HepG2 (cell line): Measurements from ENCODE around the gene ABCC10. TPM values are rescaled to one million over a fixed set of nuclear protein-coding genes. Genes with fewer than 3 reads are reported as not detected.
A peak's percentile ranks its signal among the peaks of the same experiment; 100 is the strongest.

Experiments
- AGO1 ChIP-seq: fragments of 200-400 bp; formaldehyde crosslinking; IDR thresholded peaks from 2 replicates; pipeline ENCODE4 v1.6.1; 2017; ENCODE audit warnings: mild to moderate bottlenecking, low read depth, low read length, moderate library complexity; ENCODE audit not compliant: poor library complexity, severe bottlenecking
- ARHGAP35 ChIP-seq: sonication (generic); formaldehyde crosslinking; IDR thresholded peaks from 2 replicates; pipeline ENCODE4 v1.9.0; 2022; ENCODE audit warnings: mild to moderate bottlenecking, inconsistent platforms, moderate library complexity, missing genetic modification reagents, borderline replicate concordance
- ARNT ChIP-seq: fragments of 450-650 bp; IDR thresholded peaks from 2 replicates; pipeline ENCODE4 v1.6.1; 2017
- HNRNPH1 ChIP-seq: fragments of 200-400 bp; formaldehyde crosslinking; optimal IDR thresholded peaks from 2 replicates; pipeline ENCODE3; 2017; ENCODE audit warnings: mild to moderate bottlenecking, low read depth, low read length
- JARID2 ChIP-seq: sonication (generic); formaldehyde crosslinking; IDR thresholded peaks from 2 replicates; pipeline ENCODE4 v1.8.1; 2023; ENCODE audit warnings: missing genetic modification reagents, inconsistent platforms; ENCODE audit not compliant: insufficient replicate concordance
- KAT2B ChIP-seq: fragments of 150-350 bp; IDR thresholded peaks from 2 replicates; pipeline ENCODE4 v1.6.1; 2014; ENCODE audit warnings: low read depth, low read length, borderline replicate concordance
- KLF11 ChIP-seq: IDR thresholded peaks from 2 replicates; pipeline ENCODE4 v1.6.1; 2016; ENCODE audit warnings: missing compliant biosample characterization
- SOX5 ChIP-seq: IDR thresholded peaks from 2 replicates; pipeline ENCODE4 v1.6.1; 2016; ENCODE audit warnings: borderline replicate concordance
- SP1 ChIP-seq, 2 experiments: fragments of 450-650 bp in 1 of 2; sonication (generic) in 1 of 2; formaldehyde crosslinking in 1 of 2; IDR thresholded peaks; 2 replicates each; pipeline versions ENCODE4 v1.4.0 to v1.6.1; 2016 to 2020; ENCODE audit warnings: missing genetic modification reagents in 1 of 2
- TCF7 ChIP-seq: sonication (generic); IDR thresholded peaks from 2 replicates; pipeline ENCODE4 v1.6.1; 2016; ENCODE audit warnings: antibody characterized with exemption, low read depth
- ZFP36 ChIP-seq: fragments of 150-350 bp; IDR thresholded peaks from 2 replicates; pipeline ENCODE4 v1.6.1; 2018; ENCODE audit warnings: borderline replicate concordance, low read length, low read depth; ENCODE audit not compliant: partially characterized antibody
- ZNF746 ChIP-seq: sonication (generic); formaldehyde crosslinking; IDR thresholded peaks from 2 replicates; pipeline ENCODE4 v1.8.0; 2022; ENCODE audit warnings: mild to moderate bottlenecking, missing genetic modification reagents
- ZNF772 ChIP-seq: sonication (generic); formaldehyde crosslinking; IDR thresholded peaks from 2 replicates; pipeline ENCODE4 v1.5.0; 2020; ENCODE audit warnings: mild to moderate bottlenecking, missing genetic modification reagents
- ZNF850 ChIP-seq: sonication (generic); formaldehyde crosslinking; conservative IDR thresholded peaks from 2 replicates; pipeline ENCODE4 v1.9.0; 2021; ENCODE audit warnings: mild to moderate bottlenecking, missing genetic modification reagents
- polyA plus RNA-seq, 8 experiments: library from polyadenylated mRNA; depleted of rRNA in 3 of 8; stranded (reverse) in 7 of 8; unstranded in 1 of 8; fragments of >200 nt; fragmentation: Illumina TruSeq in 4 of 8; extraction: Trizol in 4 of 8; gene quantifications; 2 replicates each; pipeline versions ENCODE4 v1.2.1 to v1.2.3, GENCODE V29; 2011 to 2016; ENCODE audit warnings: low read depth in 4 of 8, missing spikeins in 1 of 8, mixed read lengths in 1 of 8; ENCODE audit not compliant: insufficient read depth in 1 of 8
- total RNA-seq, 5 experiments: library from RNA; depleted of rRNA; stranded (reverse); fragments of >200 nt; fragmentation: Illumina TruSeq; extraction: Trizol; gene quantifications; 2 replicates each; pipeline ENCODE4 v1.2.3, GENCODE V29; 2016; ENCODE audit warnings: low read depth in 1 of 5
- TF ChIP-seq, protein P1 (sequence below): sonication (generic); formaldehyde crosslinking; IDR thresholded peaks from 2 replicates; pipeline ENCODE4 v1.9.0; 2021; ENCODE audit warnings: mild to moderate bottlenecking, missing genetic modification reagents
- TF ChIP-seq, protein P2 (sequence below): sonication (generic); formaldehyde crosslinking; IDR thresholded peaks from 2 replicates; pipeline ENCODE4 v1.5.1; 2020; ENCODE audit warnings: missing genetic modification reagents, mild to moderate bottlenecking, borderline replicate concordance
- TF ChIP-seq, protein P3 (sequence below): IDR thresholded peaks from 2 replicates; pipeline ENCODE4 v1.6.1; 2016; ENCODE audit warnings: mild to moderate bottlenecking

ABCC10 gene
- total and polyA plus RNA-seq, 2 of the 13 experiments (the other 11 are each of a cell fraction or from before 2014, with no cell fraction given) = 16.0 to 24.3 TPM

DNA sequence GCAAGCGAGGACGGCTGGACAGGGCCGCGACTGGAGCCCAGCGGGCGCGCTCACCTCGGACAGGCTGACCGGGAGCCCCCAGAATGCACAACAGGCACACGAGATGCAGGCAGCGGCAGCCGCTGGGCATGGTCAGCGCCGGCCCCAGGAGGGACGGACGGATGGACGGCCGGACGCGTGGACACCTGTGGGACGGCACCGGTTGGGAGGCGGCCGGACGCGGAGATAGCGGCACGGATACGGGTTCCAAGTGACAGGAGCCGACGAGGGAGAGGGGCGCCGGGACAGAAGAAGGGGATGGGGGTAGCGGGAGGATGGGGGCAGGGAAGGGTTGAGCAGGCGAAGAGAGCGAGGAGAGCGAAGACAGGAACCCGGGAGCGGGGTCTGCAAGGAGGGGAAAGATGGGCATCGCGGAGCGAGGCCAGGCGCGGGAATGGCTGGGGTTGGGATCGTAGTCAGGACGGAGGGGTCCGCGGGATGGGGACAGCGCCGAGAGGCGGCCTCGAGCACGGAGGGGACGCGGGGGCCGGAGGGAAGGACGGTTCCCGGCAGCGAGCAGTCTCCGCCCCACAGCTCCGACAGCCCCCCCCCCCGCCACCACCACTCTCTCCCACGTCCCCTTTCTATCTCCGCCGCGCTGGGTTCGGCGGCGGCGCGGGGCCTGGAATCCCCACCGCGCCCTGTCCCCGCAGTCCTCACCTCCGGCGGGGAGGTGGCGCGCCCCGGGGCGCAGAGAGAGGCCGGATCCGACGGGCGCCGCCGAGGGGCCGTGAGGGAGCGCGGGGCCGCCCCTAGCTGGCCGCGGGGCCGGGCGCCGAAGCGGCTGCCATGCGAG is 27.6 kb downstream of the ABCC10 start (continued):
- TF ChIP-seq, protein P1, sequence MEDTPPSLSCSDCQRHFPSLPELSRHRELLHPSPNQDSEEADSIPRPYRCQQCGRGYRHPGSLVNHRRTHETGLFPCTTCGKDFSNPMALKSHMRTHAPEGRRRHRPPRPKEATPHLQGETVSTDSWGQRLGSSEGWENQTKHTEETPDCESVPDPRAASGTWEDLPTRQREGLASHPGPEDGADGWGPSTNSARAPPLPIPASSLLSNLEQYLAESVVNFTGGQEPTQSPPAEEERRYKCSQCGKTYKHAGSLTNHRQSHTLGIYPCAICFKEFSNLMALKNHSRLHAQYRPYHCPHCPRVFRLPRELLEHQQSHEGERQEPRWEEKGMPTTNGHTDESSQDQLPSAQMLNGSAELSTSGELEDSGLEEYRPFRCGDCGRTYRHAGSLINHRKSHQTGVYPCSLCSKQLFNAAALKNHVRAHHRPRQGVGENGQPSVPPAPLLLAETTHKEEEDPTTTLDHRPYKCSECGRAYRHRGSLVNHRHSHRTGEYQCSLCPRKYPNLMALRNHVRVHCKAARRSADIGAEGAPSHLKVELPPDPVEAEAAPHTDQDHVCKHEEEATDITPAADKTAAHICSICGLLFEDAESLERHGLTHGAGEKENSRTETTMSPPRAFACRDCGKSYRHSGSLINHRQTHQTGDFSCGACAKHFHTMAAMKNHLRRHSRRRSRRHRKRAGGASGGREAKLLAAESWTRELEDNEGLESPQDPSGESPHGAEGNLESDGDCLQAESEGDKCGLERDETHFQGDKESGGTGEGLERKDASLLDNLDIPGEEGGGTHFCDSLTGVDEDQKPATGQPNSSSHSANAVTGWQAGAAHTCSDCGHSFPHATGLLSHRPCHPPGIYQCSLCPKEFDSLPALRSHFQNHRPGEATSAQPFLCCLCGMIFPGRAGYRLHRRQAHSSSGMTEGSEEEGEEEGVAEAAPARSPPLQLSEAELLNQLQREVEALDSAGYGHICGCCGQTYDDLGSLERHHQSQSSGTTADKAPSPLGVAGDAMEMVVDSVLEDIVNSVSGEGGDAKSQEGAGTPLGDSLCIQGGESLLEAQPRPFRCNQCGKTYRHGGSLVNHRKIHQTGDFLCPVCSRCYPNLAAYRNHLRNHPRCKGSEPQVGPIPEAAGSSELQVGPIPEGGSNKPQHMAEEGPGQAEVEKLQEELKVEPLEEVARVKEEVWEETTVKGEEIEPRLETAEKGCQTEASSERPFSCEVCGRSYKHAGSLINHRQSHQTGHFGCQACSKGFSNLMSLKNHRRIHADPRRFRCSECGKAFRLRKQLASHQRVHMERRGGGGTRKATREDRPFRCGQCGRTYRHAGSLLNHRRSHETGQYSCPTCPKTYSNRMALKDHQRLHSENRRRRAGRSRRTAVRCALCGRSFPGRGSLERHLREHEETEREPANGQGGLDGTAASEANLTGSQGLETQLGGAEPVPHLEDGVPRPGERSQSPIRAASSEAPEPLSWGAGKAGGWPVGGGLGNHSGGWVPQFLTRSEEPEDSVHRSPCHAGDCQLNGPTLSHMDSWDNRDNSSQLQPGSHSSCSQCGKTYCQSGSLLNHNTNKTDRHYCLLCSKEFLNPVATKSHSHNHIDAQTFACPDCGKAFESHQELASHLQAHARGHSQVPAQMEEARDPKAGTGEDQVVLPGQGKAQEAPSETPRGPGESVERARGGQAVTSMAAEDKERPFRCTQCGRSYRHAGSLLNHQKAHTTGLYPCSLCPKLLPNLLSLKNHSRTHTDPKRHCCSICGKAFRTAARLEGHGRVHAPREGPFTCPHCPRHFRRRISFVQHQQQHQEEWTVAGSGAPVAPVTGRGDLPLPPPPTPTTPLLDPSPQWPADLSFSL (CRISPR knock-in tag) = 0 out of 2 replicates have a peak, but pooled peaks have one; percentile 55
- TF ChIP-seq ZFP36 = no peak
- no peak for TF ChIP-seq ARNT
- TF ChIP-seq KLF11 (CRISPR knock-in tag) = no peak; the same call in 1 of the 2 replicates
- no peak for TF ChIP-seq AGO1
- peak; percentile 72 for TF ChIP-seq JARID2 (CRISPR knock-in tag)
- no peak for TF ChIP-seq TCF7
- TF ChIP-seq, protein P2, sequence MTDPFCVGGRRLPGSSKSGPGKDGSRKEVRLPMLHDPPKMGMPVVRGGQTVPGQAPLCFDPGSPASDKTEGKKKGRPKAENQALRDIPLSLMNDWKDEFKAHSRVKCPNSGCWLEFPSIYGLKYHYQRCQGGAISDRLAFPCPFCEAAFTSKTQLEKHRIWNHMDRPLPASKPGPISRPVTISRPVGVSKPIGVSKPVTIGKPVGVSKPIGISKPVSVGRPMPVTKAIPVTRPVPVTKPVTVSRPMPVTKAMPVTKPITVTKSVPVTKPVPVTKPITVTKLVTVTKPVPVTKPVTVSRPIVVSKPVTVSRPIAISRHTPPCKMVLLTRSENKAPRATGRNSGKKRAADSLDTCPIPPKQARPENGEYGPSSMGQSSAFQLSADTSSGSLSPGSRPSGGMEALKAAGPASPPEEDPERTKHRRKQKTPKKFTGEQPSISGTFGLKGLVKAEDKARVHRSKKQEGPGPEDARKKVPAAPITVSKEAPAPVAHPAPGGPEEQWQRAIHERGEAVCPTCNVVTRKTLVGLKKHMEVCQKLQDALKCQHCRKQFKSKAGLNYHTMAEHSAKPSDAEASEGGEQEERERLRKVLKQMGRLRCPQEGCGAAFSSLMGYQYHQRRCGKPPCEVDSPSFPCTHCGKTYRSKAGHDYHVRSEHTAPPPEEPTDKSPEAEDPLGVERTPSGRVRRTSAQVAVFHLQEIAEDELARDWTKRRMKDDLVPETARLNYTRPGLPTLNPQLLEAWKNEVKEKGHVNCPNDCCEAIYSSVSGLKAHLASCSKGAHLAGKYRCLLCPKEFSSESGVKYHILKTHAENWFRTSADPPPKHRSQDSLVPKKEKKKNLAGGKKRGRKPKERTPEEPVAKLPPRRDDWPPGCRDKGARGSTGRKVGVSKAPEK (CRISPR knock-in tag) = 0 out of 2 replicates have a peak, but pooled peaks have one; percentile 61
- TF ChIP-seq ZNF746 = no peak
- peak; percentile 36; the same call in 1 of the 2 replicates for TF ChIP-seq SOX5 (CRISPR knock-in tag)
- no peak for TF ChIP-seq SP1 (IDR thresholded peaks at IDR 0.05)
- TF ChIP-seq SP1 (CRISPR knock-in tag; IDR thresholded peaks at IDR 0.05) = no peak; the same call in 1 of the 2 replicates
- no peak for TF ChIP-seq KAT2B
- 0 out of 2 replicates have a peak, but pooled peaks have one; percentile 48 for TF ChIP-seq ZNF850 (CRISPR knock-in tag)
- no peak for TF ChIP-seq HNRNPH1
- TF ChIP-seq ARHGAP35 = peak; percentile 57; the same call in 1 of the 2 replicates
- TF ChIP-seq, protein P3, sequence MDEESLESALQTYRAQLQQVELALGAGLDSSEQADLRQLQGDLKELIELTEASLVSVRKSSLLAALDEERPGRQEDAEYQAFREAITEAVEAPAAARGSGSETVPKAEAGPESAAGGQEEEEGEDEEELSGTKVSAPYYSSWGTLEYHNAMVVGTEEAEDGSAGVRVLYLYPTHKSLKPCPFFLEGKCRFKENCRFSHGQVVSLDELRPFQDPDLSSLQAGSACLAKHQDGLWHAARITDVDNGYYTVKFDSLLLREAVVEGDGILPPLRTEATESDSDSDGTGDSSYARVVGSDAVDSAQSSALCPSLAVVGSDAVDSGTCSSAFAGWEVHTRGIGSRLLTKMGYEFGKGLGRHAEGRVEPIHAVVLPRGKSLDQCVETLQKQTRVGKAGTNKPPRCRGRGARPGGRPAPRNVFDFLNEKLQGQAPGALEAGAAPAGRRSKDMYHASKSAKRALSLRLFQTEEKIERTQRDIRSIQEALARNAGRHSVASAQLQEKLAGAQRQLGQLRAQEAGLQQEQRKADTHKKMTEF = peak; percentile 79; the same call in 1 of the 2 replicates
- TF ChIP-seq ZNF772 = peak; percentile 81; the same call in 1 of the 2 replicates
